GM21737 (cell line): Measurements from ENCODE around the gene CMTR1.
"Not testable (repeated sequence)": the region's sequence is repeated elsewhere in the genome, so short reads cannot be mapped to it uniquely, and the experiment has no call there.

Source experiments
- ATAC-seq: cut with Tn5 transposase; IDR thresholded peaks from one replicate; pipeline ENCODE4 v1.9.1; 2021; ENCODE audit warnings: mild to moderate bottlenecking, moderate library complexity; ENCODE audit not compliant: unreplicated experiment

Gene CMTR1

GRCh38 chr6:37432916-37433656 is at the start of gene CMTR1:
Gene CMTR1, plus strand, starts transcription at chr6:37433221. Its CDS starts 2,409 bp downstream, at chr6:37435630.
- peak; percentile 74 for ATAC-seq

GRCh38 chr6:37388578-37388977 is 44.4 kb upstream of the CMTR1 start:
- ATAC-seq = no peak

- no peak for ATAC-seq
These were observed 43.2 kb upstream of the CMTR1 start for GRCh38 chr6:37389857-37390256.

GRCh38 chr6:37391120-37391519 is 41.9 kb upstream of the CMTR1 start:
- no peak for ATAC-seq

- ATAC-seq = no peak
These were observed 40.2 kb upstream of the CMTR1 start for GRCh38 chr6:37392821-37393220.

- no peak for ATAC-seq
These were observed 39.6 kb upstream of the CMTR1 start for GRCh38 chr6:37393381-37393929.

GRCh38 chr6:37396571-37397180 is 36.3 kb upstream of the CMTR1 start:
- no peak for ATAC-seq

- ATAC-seq = no peak
These were observed 33.9 kb upstream of the CMTR1 start for GRCh38 chr6:37399131-37399530.

GRCh38 chr6:37399795-37400490 is 33.1 kb upstream of the CMTR1 start:
- no peak for ATAC-seq

- ATAC-seq = not testable (repeated sequence)
These were observed 31.4 kb upstream of the CMTR1 start for GRCh38 chr6:37401658-37402057.

GRCh38 chr6:37406726-37407341 is 26.2 kb upstream of the CMTR1 start:
- ATAC-seq = no peak

- no peak for ATAC-seq
These were observed 25.1 kb upstream of the CMTR1 start for GRCh38 chr6:37407948-37408347.

- ATAC-seq = no peak
These were observed 23.5 kb upstream of the CMTR1 start for GRCh38 chr6:37409501-37409900.

- ATAC-seq = no peak
These were observed 15.6 kb upstream of the CMTR1 start for GRCh38 chr6:37417393-37417792.

GRCh38 chr6:37418722-37419121 is 14.3 kb upstream of the CMTR1 start:
- ATAC-seq = no peak

- ATAC-seq = no peak
These were observed 6.7 kb upstream of the CMTR1 start for GRCh38 chr6:37426058-37426944.

- ATAC-seq = no peak
These were observed 6.0 kb upstream of the CMTR1 start for GRCh38 chr6:37426945-37427510.

GRCh38 chr6:37429352-37429750 is 3.7 kb upstream of the CMTR1 start:
- ATAC-seq = no peak

- peak; percentile 7 for ATAC-seq
These were observed 468 bp upstream of the CMTR1 start for GRCh38 chr6:37432590-37432915.

GRCh38 chr6:37433657-37434271 is 743 bp downstream of the CMTR1 start:
- peak; percentile 44 for ATAC-seq
